Activated T-cell treated with anti-CD3 and anti-CD28 coated beads, Interleukin-2, amount 50 U/mL, for 24 hours (primary cell): ENCODE measurements around the gene CYP27C1.
"Not testable (repeated sequence)": the region's sequence is repeated elsewhere in the genome, so short reads cannot be mapped to it uniquely, and the experiment has no call there.

ENCODE experiments used
- DNase-seq: peaks from one replicate; pipeline ENCODE4 v3.0.0-alpha.2; 2020
- H3K27ac Mint-ChIP-seq: 2 replicates; pipeline ENCODE4 v1.8.0; 2020; ENCODE audit warnings: mild to moderate bottlenecking, mixed read lengths
- H3K27me3 Mint-ChIP-seq: 2 replicates; pipeline ENCODE4 v1.8.0; 2020; ENCODE audit warnings: mixed read lengths
- H3K36me3 Mint-ChIP-seq: 2 replicates; pipeline ENCODE4 v1.8.0; 2020; ENCODE audit warnings: low read depth, mixed read lengths
- H3K4me1 Mint-ChIP-seq: 2 replicates; pipeline ENCODE4 v1.8.0; 2020; ENCODE audit warnings: low read depth, mixed read lengths
- H3K4me3 Mint-ChIP-seq: 2 replicates; pipeline ENCODE4 v1.8.0; 2020; ENCODE audit warnings: mild to moderate bottlenecking, moderate library complexity, mixed read lengths
- H3K9me3 Mint-ChIP-seq: 2 replicates; pipeline ENCODE4 v1.8.0; 2020; ENCODE audit warnings: mixed read lengths

Gene CYP27C1

DNA sequence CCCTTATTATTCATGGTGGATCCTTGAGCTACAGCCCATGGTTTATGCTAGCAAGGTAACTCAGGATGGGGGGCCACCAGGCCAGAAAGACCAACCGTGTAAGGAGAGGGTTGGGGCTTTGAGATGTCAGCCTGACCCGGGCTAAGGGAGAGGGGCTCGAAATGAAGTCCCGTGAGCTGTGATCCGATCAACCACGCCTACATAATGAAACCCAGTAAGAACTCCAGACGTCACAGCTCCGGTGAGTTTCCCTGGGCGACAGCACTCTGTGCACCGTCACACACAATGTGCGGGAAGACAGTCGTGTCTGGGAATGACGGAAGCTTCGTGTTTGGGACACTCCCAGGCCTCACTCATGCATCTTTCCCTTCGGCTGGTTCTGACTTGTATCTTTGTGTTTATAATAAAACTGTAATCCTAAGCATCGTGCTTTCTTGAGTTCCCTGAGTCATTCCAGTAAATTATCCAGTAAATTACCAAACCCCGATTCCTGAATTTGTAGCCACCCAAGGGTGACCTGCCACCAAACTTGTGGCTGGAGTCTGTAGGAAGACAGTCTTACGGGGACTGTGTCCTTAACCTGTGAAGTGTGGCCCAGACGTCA is 44.2 kb downstream of the CYP27C1 start:
- Mint-ChIP-seq H3K4me1 (no peaks in the 10 kb centered on the region), H3K9me3 (peaks cover 4% of the 10 kb centered on the region), H3K27me3 (peaks cover 2% of the 10 kb centered on the region), H3K36me3 (no peaks in the 10 kb centered on the region), H3K4me3 (no peak overlapping the region), H3K27ac (no peak overlapping the region)
- no peak for DNase-seq

DNA sequence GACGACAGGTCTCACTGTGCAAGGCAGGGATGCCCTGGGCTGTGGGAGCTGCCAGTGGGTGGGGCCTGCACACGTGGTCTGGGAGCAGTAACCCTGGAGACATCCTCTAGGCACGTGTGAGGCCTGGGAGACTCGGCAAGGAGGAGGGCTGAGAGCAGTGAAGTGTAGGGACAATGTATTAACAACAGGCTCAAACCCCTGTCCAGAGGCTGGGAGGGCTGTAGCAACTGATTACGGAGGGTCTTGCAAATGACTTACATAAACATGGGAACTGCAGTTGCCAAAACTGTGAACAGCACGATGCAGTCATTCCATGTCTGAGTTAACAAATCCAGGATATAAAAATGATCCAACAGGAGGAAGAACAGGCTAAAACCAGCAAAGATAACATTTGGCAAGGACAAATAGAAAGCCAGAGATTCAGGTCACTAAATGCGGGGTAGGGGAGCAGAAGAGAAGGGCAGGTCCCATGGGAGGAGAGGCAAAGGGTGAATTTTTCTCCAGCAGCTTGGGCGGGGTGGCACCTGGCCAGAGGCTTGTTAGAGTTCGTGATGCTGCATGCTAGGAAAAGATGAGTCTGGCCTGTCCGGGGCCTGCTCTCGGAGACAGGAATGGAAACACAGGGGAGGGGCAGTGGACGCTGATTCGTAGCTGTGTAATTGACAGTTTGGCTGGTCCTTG is 44.9 kb downstream of the CYP27C1 start:
- Mint-ChIP-seq H3K9me3 (no peaks in the 10 kb centered on the region), H3K27me3 (peaks cover 2% of the 10 kb centered on the region), H3K4me1 (no peaks in the 10 kb centered on the region), H3K36me3 (no peaks in the 10 kb centered on the region), H3K4me3 (no peak overlapping the region), H3K27ac (no peak overlapping the region)
- no peak for DNase-seq

DNA sequence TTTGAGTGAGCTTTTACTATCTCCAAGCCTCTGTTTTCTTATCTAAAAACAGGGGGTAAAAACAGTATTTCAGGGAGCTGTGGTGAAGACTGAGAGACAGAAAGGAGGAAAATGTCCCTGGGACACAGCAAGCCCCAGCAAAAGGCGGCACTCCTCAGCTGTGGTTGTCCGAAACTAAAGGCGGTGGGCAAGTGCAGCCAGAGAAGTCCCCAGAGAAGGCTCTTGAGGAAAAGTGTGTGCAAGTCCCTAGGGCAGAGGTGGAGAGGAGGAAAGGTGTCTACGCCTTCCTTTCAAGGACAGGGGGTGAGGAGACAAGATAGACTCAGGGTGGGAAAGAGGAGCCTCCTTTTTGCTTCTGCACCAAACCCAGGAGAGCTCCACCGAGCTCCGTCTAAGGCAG is 45.5 kb downstream of the CYP27C1 start:
- Mint-ChIP-seq H3K27ac (no peak overlapping the region), H3K36me3 (no peaks in the 10 kb centered on the region), H3K9me3 (no peaks in the 10 kb centered on the region), H3K27me3 (peaks cover 2% of the 10 kb centered on the region), H3K4me3 (no peak overlapping the region), H3K4me1 (no peaks in the 10 kb centered on the region)
- DNase-seq: no peak

DNA sequence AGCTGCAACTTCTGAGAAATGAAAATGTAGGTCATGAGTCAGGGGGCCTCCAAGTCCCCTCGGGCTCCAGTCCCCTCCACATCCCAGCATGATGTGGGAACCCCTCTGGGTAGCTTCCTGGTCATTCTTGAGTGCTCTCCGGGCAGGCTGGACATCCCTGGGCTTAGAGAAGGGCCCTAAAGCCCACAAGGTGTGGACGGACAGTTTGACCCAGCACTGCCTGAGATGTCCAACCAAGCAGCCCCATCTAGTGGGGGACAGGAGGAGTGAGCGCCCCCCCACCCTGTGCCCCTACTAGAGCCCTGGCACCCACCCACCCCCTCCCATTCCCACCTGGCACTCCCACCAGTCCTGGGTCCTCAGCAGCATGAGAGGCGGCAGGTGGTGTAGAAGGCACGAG is 46.0 kb downstream of the CYP27C1 start:
- no peak for DNase-seq
- H3K27me3 Mint-ChIP-seq: peaks cover 2% of the 10 kb centered on the region
- no peaks in the 10 kb centered on the region for H3K9me3 Mint-ChIP-seq
- H3K4me3 Mint-ChIP-seq: no peak overlapping the region
- no peak overlapping the region for H3K27ac Mint-ChIP-seq
- no peaks in the 10 kb centered on the region for H3K36me3 Mint-ChIP-seq
- H3K4me1 Mint-ChIP-seq: no peaks in the 10 kb centered on the region

DNA sequence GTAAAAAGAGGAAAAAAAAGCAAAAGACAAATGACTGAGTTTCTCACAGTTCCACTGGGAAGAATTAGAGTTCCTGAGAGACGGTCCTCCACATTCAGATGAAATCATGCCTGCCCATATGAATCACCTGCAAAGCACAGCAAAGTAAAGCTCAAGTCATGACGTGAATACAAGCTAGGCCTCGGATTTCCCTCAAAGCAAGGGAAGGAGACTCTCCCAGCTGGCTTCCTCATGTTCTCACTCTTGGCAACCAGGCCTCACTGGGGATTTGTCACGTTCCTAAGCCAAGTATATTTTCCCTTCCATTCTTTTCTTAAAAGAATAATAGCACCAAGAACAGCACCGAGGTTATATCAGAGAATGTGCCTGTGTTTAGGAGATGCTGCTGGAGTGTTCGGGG is 47.0 kb downstream of the CYP27C1 start:
- Mint-ChIP-seq H3K9me3 (no peaks in the 10 kb centered on the region), H3K4me1 (no peaks in the 10 kb centered on the region), H3K36me3 (no peaks in the 10 kb centered on the region), H3K27me3 (peaks cover 2% of the 10 kb centered on the region), H3K4me3 (no peak overlapping the region), H3K27ac (no peak overlapping the region)
- no peak for DNase-seq

DNA sequence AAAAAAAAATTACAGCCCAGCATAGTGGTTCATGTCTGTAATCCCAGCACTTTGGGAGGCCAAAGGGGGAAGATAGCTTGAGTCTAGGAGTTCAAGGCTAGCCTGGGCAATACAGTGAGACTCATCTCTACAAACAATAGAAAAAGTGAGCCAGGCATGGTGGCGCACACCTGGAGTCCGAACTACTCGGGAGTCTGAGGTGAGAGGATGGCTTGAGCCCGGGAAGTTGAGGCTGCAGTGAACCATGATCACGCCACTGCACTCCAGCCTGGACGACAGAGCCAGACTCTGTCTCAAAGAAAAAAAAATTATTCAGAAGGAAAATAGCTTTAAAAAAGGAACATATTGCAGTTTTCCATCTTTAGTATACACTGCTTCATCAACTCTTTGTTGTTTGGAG is 47.8 kb downstream of the CYP27C1 start:
- no peak for DNase-seq
- no peaks in the 10 kb centered on the region for H3K9me3 Mint-ChIP-seq
- H3K4me3 Mint-ChIP-seq: no peak overlapping the region
- H3K4me1 Mint-ChIP-seq: no peaks in the 10 kb centered on the region
- peaks cover 2% of the 10 kb centered on the region for H3K27me3 Mint-ChIP-seq
- no peak overlapping the region for H3K27ac Mint-ChIP-seq
- H3K36me3 Mint-ChIP-seq: no peaks in the 10 kb centered on the region

DNA sequence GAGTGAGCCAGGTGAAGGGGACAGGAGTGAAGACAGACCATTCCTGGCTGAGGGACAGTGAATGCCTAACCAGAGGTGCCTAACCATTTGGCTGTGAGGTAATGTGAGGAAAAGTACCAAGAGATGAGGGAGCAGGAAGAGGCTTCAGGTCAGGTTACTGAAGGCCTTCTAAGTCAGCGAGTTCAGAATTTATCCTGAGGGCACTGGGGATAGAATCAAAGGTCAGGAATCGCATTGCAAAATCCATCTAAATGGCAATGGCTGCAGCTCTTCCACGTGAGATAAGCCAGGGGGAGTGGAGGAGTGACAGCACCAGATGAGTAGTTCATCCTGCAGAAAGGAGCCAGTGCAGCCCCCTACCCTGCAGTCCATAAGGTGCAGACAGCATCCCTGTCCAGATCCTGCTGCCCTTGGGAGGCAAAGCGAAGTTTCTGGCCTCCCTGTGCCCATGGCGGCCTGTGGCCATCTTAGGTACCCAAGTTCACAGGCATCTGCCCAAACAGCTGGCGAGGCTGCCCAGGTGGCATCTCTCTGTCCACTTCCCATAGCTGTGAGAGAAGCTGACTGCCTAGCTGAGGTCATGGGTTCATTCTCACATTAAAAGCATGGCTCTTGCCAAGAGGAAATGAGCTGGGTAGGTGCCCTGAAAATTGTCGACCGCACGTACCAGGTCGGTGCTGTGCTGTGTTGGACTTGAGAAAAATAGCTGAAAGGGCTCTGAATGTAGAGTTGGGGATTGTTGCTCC is 49.5 kb downstream of the CYP27C1 start:
- H3K4me1 Mint-ChIP-seq: no peaks in the 10 kb centered on the region
- H3K9me3 Mint-ChIP-seq: no peaks in the 10 kb centered on the region
- H3K27ac Mint-ChIP-seq: no peak overlapping the region
- no peak for DNase-seq
- no peak overlapping the region for H3K4me3 Mint-ChIP-seq
- no peaks in the 10 kb centered on the region for H3K27me3 Mint-ChIP-seq
- H3K36me3 Mint-ChIP-seq: no peaks in the 10 kb centered on the region

DNA sequence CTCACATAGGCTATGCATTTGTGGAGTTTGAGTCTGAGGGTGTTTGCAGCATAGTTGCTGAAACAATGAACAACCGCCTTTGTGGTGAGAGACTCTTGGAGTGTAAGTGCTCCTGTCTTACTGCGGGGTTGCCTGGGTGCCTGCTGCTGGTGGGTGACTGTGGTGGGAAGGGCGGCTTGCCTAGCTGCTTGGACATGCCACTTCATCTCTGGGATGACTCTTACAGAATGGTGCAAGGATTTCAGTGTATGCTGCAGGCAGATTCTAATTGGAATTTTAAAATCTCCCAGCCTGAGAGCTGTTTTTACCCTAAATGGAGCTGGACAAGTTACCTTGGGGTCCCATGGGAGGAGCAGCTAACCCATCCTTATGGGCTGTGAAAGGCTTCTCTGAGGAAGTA is 50.1 kb downstream of the CYP27C1 start:
- DNase-seq: no peak
- Mint-ChIP-seq H3K27ac (no peak overlapping the region), H3K4me1 (no peaks in the 10 kb centered on the region), H3K4me3 (no peak overlapping the region), H3K36me3 (no peaks in the 10 kb centered on the region), H3K27me3 (no peaks in the 10 kb centered on the region), H3K9me3 (no peaks in the 10 kb centered on the region)

DNA sequence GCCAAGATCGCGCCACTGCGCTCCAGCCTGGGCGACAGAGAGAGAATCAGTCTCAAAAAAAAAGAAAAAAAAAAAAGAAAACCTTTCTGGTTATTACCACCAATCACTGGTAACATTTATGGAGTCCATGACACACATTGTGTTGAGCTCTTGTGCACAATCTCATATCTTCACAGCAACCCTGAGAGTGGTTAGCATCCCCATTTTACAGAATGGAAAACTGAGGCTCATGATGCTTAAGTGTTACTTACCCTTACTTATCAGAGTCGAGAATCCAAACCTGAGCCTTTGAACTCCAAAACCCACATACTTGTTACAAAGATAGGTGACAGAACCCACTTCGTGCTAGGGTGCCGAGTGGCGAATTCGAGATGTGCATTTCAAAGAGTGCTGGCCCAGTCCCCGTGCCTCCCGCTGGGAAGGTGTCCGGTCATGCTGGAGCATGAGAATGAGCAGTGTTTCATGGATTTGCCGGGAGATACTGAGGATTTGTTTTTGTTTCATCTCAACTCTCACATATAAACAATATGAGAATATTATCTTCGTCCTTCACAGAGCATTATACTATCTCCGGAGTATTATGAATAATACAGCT is 50.9 kb downstream of the CYP27C1 start:
- no peaks in the 10 kb centered on the region for H3K36me3 Mint-ChIP-seq
- no peak overlapping the region for H3K4me3 Mint-ChIP-seq
- H3K27me3 Mint-ChIP-seq: no peaks in the 10 kb centered on the region
- no peak for DNase-seq
- no peaks in the 10 kb centered on the region for H3K9me3 Mint-ChIP-seq
- H3K27ac Mint-ChIP-seq: no peak overlapping the region
- no peaks in the 10 kb centered on the region for H3K4me1 Mint-ChIP-seq

DNA sequence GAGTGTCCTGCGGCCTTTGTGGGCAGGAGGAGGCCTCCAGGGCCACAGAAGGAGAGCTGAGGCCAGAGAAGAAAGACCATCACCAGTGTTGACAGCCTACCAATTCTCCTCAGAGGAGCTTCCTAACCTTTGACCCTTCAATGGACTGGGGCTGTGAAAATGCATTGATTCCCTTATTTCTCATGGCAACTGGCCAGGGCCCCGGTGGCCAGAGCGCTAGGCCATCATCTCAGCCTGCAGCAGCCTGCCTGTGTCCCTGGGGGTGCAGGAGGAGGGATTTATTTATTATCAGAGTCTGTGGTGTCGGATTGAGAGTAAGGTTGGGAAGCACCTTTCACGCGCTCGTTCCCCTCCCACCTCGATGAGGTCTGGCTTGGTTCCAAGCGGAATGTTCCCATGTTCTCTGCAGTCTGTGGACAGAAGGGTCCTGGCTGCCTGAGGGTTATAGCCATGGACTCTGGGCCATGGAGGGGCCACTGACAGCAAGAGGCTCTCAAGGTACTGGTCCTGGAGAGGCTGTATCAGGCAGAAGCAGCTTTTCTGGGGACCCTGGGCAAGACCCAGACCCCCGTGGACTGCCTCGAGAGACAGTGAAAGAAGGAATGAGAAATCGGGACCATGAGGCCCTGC is 53.8 kb downstream of the CYP27C1 start:
- Mint-ChIP-seq H3K9me3 (no peaks in the 10 kb centered on the region), H3K36me3 (no peaks in the 10 kb centered on the region), H3K4me1 (no peaks in the 10 kb centered on the region), H3K27ac (no peak overlapping the region), H3K27me3 (no peaks in the 10 kb centered on the region), H3K4me3 (no peak overlapping the region)
- no peak for DNase-seq

DNA sequence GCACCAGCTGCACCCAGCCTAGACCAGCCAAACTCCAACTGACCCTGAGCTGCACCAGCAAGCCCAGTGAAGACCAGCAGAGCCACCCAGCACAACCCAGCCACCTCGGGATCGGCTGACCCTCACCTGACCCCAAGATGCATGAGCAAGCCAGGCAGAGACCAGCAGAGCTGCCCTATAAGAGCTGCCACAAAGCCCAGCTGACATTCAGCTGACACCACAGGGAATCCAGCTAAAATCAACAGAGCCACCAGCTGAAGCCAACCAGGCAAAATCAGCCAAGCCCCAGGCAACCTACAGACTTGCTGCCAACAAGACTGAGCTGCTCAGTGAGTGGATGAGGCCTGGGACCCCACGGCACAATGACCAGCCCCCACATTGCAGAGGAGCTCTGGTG is 54.6 kb downstream of the CYP27C1 start:
- H3K9me3 Mint-ChIP-seq: no peaks in the 10 kb centered on the region
- no peaks in the 10 kb centered on the region for H3K27me3 Mint-ChIP-seq
- no peak for DNase-seq
- H3K36me3 Mint-ChIP-seq: no peaks in the 10 kb centered on the region
- no peak overlapping the region for H3K4me3 Mint-ChIP-seq
- H3K27ac Mint-ChIP-seq: no peak overlapping the region
- H3K4me1 Mint-ChIP-seq: no peaks in the 10 kb centered on the region

DNA sequence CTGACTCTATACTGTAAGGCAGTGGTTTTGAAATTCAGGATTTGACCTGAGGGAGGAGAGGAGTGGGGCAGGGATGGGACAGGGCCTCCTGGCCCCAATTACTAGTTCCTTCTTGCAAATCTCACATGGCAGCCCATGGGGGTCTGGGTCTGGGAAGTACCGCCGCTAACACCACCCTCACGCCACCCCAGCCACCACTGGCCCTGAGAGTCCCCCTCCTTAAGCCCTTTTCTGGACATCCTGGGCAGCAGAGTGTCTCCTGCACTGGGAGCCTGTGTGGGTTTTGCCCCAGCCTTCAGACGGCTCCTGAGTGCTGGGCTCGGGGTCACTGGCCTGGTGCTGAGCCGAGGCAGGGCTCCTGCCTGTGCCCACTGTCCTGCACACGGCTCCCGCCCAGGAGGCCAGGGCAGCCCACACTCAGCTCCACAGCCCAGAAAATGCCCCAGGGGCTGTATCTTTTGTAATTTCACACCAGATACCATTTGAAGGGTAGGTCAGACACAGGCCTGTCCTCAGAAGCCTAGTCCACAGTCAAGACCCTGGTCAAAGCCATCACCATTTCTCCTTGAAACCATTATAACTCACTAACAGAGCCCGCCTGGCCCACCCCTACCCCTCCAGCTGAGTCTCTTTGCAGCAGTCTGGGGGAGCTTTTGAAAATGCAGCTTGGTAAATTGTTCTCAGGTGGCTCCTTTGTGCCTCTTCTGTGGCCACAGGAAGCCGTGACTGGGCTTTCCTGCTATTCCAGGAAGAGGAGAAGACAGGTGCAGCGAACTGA is 55.1 kb downstream of the CYP27C1 start:
- Mint-ChIP-seq H3K4me3 (no peak overlapping the region), H3K9me3 (no peaks in the 10 kb centered on the region), H3K4me1 (no peaks in the 10 kb centered on the region), H3K27me3 (no peaks in the 10 kb centered on the region), H3K36me3 (no peaks in the 10 kb centered on the region), H3K27ac (no peak overlapping the region)
- no peak for DNase-seq

DNA sequence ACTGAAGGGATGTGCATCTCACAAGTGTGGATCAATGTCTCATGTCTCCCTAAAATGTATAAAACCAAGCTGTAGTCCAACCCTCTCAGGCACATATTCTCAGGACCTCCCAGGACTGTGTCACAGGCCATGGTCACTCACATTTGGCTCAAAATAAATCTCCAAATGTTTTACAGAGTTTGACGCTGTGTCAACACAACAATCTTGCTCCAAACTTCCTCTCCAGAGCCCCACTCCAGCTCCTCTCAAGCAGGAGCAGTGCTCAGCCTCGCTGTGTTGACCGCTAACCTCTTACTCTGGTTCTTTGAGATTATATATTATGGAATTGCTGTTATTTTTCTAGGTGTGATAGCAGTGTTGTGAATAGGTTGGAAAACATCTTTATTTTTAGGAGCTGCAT is 56.2 kb downstream of the CYP27C1 start:
- no peak overlapping the region for H3K27ac Mint-ChIP-seq
- H3K4me3 Mint-ChIP-seq: no peak overlapping the region
- no peaks in the 10 kb centered on the region for H3K4me1 Mint-ChIP-seq
- H3K36me3 Mint-ChIP-seq: no peaks in the 10 kb centered on the region
- no peaks in the 10 kb centered on the region for H3K27me3 Mint-ChIP-seq
- DNase-seq: no peak
- H3K9me3 Mint-ChIP-seq: no peaks in the 10 kb centered on the region

DNA sequence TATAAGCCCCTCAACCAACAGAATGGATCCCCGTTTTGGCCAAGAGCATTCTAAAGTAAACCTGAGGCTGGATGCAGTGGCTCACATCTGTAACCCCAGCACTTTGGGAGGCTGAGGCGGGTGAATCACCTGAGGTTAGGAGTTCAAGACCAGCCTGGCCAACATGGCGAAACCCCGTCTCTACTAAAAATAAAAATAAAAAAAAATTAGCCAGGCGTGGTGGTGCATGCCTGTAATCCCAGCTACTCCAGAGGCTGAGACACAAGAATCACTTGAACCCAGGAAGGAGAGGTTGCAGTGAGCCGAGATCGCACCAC is 57.1 kb downstream of the CYP27C1 start:
- not testable (repeated sequence) for H3K27me3 Mint-ChIP-seq

More for the DNA sequence above, 57.1 kb downstream of the CYP27C1 start:
- not testable (repeated sequence) for H3K9me3 Mint-ChIP-seq, H3K27ac Mint-ChIP-seq, H3K4me3 Mint-ChIP-seq, H3K36me3 Mint-ChIP-seq, H3K4me1 Mint-ChIP-seq, DNase-seq
